ENCODE measurements around the gene XPO4.

GRCh38 chr13:20848203-20848602, 54.3 kb downstream of the XPO4 start:
- TF ChIP-seq CTCF (IDR thresholded peaks at IDR 0.05; ENCODE audit: low read depth, low read length) = no peak
- no peak for TF ChIP-seq EZH2phosphoT487 (IDR thresholded peaks at IDR 0.05; ENCODE audit: low read depth)

Data from OCI-LY3 (cell line).